Fibroblast of skin of scalp (primary cell): ENCODE measurements around the gene AP2M1.
"Not testable (repeated sequence)": the region's sequence is repeated elsewhere in the genome, so short reads cannot be mapped to it uniquely, and the experiment has no call there.

Experiments
- DNase-seq: peaks from one replicate; pipeline ENCODE4 v3.0.0-alpha.2; 2013

Gene AP2M1

GRCh38 chr3:184157206-184157605 lies 17.4 kb upstream of the AP2M1 start:
- DNase-seq = no peak

DNA sequence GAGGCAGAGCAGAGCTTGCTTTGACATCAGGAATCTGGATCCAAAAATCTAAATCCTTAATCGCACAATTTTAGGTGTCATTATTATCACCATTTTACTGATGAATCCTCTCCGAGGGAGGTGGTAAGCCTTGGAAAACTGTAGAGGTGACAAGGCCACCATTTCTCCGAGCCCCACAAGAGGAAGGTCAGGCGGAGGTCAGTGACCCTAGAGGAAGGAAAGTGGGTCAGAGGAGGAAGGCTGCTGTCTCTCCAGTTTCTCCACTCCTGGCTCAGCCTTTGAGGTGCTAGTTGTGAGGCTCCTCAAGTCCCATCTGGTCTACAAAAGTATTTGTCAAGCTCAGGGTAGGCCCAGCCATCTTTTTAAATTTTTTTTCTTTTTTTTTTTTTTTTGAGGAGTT lies 16.3 kb upstream of the AP2M1 start:
- DNase-seq = no peak

DNA sequence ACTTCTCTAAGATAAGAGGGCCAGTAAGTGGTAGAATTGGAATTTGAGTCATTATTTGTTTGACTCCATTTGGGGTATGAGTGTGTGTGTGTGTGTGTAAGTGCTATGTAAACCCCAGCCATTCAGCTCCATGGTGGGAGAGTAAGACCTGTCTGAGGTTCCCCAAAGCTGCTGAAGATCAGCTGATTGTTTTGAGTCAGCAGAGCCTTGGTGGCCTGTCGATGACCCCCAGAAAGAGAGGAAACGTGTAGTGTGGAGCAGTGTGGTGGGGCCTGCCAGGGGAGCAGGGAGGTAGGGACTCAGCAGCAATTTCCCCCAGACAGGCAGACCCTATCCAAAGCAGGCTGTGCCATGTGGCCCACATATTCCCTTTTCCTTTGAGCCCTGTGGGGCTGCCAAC lies 14.2 kb upstream of the AP2M1 start:
- DNase-seq = no peak

DNA sequence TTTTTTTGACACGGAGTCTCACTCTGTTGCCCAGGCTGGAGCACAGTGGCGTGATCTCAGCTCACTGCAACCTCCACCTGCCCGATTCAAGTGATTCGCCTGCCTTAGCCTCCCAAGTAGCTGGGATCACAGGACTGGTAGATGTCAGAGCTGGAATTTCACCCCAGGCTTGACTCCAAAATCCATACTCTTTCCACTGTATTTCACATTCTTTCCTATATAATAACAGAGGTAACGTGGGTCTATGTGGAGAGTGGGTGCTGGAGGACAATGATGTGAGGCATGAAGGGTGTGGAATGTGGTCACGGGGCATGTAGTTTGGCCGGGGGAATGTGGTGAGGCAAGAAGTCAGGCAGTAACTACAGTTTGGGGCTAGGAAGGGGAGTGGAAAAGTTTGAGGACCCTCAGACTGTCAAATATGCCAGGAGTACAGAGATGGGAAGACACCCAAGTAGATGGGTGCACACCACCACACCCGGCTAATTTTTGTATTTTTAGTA lies 12.0 kb upstream of the AP2M1 start:
- not testable (repeated sequence) for DNase-seq

GRCh38 chr3:184164648-184165330 lies 9.9 kb upstream of the AP2M1 start:
- DNase-seq = no peak

GRCh38 chr3:184165543-184165942 lies 9.1 kb upstream of the AP2M1 start:
- no peak for DNase-seq

GRCh38 chr3:184166671-184167070 lies 8.0 kb upstream of the AP2M1 start:
- no peak for DNase-seq

DNA sequence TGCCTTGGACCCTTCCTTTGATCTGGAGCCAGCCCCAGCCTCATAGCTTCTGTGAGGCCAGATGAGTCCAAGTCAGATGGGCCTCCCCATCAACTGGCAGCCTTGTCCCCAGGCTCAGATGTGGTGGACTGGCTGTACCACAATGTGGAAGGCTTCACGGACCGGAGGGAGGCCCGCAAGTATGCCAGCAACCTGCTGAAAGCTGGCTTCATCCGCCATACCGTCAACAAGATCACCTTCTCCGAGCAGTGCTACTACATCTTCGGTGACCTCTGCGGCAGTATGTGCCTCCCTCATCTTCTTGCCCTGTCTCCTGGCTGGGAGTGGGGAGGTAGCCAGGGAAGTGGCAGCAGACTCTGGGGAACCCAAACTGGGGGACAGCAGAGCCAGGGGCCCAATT lies 6.9 kb upstream of the AP2M1 start:
- DNase-seq = no peak

- peak; percentile 88 for DNase-seq
These were observed 6.1 kb upstream of the AP2M1 start for GRCh38 chr3:184168363-184169120.

DNA sequence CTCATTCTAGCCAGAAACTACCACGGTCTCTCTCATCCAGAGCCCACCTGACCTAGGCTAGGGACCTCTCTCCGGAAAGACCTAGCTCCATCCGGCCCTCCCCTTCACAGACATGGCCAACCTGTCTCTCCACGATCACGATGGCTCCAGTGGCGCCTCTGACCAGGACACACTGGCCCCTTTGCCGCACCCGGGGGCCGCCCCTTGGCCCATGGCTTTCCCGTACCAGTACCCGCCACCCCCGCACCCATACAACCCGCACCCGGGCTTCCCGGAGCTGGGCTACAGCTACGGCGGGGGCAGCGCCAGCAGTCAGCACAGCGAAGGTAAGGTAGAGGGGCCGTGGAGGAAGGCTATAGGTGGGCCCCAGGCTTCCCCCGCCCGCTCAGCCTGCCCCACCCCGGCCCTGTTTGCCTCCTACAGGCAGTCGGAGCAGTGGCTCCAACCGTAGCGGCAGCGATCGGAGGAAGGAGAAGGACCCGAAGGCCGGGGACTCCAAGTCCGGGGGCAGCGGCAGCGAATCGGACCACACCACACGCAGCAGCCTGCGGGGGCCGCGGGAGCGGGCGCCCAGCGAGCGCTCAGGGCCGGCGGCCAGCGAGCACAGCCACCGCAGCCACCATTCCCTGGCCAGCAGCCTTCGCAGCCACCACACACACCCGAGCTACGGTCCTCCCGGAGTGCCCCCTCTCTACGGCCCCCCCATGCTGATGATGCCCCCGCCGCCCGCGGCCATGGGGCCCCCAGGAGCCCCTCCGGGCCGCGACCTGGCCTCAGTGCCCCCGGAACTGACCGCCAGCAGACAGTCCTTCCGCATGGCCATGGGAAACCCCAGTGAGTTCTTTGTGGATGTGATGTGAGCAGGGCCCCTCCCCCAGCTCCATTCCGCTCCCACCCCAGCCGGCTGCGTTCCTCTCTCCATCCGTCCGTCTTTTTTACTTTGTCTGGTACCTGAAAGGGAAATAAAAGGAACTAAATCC lies 4.5 kb upstream of the AP2M1 start:
- DNase-seq = no peak

DNA sequence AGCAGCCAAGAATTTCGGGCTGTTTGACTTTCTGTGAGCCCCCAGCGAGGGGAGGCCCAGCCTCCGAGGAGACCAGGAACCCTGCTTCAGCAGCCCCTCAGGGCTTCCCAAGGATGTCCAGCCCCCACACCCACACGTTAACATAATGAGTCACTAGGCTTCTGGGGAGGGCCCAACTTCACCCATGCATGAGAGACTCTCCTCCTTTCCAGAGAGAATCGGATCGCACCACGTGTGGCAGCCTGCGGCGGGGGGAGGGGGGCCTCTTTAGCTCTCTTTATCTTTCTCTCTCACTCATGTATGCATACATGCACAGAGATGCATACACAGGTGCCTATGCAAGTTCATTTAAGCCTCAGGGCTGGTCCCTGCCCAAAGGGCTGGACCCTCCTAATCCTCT lies 3.1 kb upstream of the AP2M1 start:
- DNase-seq = peak; percentile 70

GRCh38 chr3:184172681-184173373 lies 1.8 kb upstream of the AP2M1 start:
- DNase-seq = peak; percentile 93

DNA sequence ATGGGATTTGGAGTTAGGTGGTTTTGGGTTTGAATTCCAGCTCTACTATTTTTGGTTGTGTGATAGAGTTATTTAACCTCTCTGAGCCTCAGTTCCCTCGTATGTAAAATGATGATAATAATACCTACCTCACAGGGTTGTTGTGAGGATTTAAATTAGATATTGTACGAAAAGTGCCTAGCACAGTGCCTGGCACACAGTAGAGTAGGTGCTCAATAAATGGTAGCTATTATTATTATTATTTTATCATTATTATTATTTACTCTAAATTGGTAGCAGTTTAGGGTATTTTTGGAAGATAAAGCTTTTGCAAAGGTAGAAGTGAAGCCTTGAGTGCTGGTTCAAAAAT lies 1.3 kb upstream of the AP2M1 start:
- DNase-seq = no peak

GRCh38 chr3:184174284-184174645 lies 390 bp upstream of the AP2M1 start:
- DNase-seq = no peak

DNA sequence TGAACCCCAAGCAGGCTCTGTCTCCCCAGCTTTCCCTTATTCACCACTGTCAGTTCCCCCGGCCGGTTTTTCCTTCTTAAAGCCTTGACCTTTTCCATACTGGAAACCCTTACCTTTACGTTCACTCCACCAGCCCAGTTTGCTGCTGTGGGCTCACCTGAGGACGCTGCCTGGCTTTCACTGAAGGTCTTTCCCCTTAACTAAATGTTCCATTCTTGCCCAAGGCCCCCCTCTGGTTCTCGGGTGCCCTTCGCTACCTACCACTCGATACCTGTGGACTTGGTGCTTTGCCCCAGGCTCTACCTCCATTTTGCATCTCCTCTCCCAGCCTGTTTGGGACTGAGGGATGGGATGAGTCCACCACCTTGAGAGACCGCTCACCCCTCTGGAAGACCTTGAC lies 851 bp downstream of the AP2M1 start:
- DNase-seq = no peak

- no peak for DNase-seq
These were observed 1.3 kb downstream of the AP2M1 start for GRCh38 chr3:184175981-184176376.

GRCh38 chr3:184176377-184177330 lies 2.0 kb downstream of the AP2M1 start:
- peak; percentile 98 for DNase-seq

DNA sequence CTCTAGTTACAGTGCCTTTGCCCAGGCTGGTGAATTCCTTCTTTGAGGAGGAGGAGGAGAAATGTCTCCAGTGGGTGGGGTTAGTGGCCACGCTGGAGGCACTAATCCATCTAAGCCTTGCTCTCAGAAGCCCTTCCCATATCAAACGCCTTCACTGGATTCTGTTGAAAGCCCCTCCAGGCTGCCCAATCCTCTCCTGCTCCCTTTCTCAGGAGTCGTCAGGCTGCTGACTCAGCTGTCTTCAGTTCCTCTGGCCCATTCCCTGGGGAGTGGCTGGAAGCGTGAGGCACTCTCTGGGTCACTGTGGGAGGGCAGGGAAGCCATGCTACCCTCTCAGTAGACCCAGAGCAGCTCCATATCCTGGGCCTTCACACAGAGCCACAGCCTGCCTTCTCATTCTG lies 2.7 kb downstream of the AP2M1 start:
- peak; percentile 81 for DNase-seq

GRCh38 chr3:184177767-184178306 lies 3.2 kb downstream of the AP2M1 start:
- DNase-seq = no peak

DNA sequence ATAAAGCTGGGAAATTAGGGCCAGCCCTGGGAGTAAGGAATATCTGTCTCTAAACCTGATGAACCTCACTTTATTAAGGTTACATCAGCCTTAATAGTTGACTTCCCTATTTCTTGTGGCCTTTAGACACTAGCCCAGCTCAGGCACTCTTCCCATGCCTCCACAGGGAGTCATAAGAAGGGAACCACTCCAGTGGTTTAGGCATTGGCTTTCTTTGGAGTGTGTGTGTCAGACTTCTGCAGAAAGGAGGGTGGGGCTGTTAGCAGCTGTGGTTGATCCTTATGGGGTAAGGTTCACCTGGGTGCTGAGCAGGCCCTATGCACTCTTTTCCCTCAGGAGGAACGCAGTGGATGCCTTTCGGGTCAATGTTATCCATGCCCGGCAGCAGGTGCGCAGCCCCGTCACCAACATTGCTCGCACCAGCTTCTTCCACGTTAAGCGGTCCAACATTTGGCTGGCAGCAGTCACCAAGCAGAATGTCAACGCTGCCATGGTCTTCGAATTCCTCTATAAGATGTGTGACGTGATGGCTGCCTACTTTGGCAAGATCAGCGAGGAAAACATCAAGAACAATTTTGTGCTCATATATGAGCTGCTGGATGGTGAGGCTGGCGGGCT lies 4.0 kb downstream of the AP2M1 start:
- no peak for DNase-seq

- DNase-seq = no peak
These were observed 5.5 kb downstream of the AP2M1 start for GRCh38 chr3:184180165-184180564.
